K562 (cell line): ENCODE results near the gene FUBP3. TPM values are rescaled to one million over a fixed set of nuclear protein-coding genes. Genes with fewer than 3 reads are reported as not detected.

Experiments used
- CCNT2 ChIP-seq: IDR thresholded peaks from 2 replicates; pipeline ENCODE4 v1.6.1; 2011; ENCODE audit warnings: borderline replicate concordance, low read depth, mild to moderate bottlenecking, moderate library complexity, mixed read lengths, low read length; ENCODE audit not compliant: insufficient read length; ENCODE audit errors: extremely low read depth
- CREB1 ChIP-seq, 2 experiments: sonication (generic) in 1 of 2; formaldehyde crosslinking in 1 of 2; IDR thresholded peaks; 2 replicates each; pipeline versions ENCODE4 v1.6.1 to v1.8.0; 2012 to 2022; ENCODE audit warnings: inconsistent platforms in 1 of 2, mild to moderate bottlenecking in 1 of 2, missing genetic modification reagents in 1 of 2, moderate library complexity in 1 of 2
- DDX20 ChIP-seq: fragments of 450-650 bp; IDR thresholded peaks from 2 replicates; pipeline ENCODE4 v1.6.1; 2016; ENCODE audit warnings: missing genetic modification characterization, low read depth, mild to moderate bottlenecking, missing compliant biosample characterization, moderate library complexity
- ILF3 ChIP-seq: fragments of 450-650 bp; IDR thresholded peaks from 2 replicates; pipeline ENCODE4 v1.6.1; 2018; ENCODE audit warnings: antibody characterized with exemption, mild to moderate bottlenecking, moderate library complexity, borderline replicate concordance
- polyA plus RNA-seq, 8 experiments: library from polyadenylated mRNA; depleted of rRNA in 4 of 8; stranded (reverse) in 5 of 8; unstranded in 3 of 8; fragments of >200 nt; fragmentation: Nextera tagmentation in 2 of 8; fragmentation: Illumina TruSeq in 1 of 8; extraction: Ambion mirVana in 2 of 8; extraction: Trizol in 1 of 8; gene quantifications; 2 replicates each; pipeline versions ENCODE4 v1.2.1 to v1.2.3, GENCODE V29; 2011 to 2014; ENCODE audit warnings: inconsistent platforms in 1 of 8, missing spikeins in 1 of 8
- total RNA-seq, 7 experiments: library from RNA; depleted of rRNA in 6 of 7; stranded (reverse); fragments of >200 nt in 6 of 7; fragmentation: Illumina TruSeq in 2 of 7; extraction: Trizol in 2 of 7; gene quantifications; 2 replicates each; pipeline versions ENCODE4 v1.2.1 to v1.2.3, GENCODE V29; 2011 to 2021; ENCODE audit warnings: low replicate concordance in 1 of 7
- TF ChIP-seq, protein P1 (sequence below): fragments of 450-650 bp; IDR thresholded peaks from 2 replicates; pipeline ENCODE4 v1.6.1; 2016; ENCODE audit warnings: low read depth
- TF ChIP-seq, protein P2 (sequence below): fragments of 450-650 bp; formaldehyde crosslinking; IDR thresholded peaks from 2 replicates; pipeline ENCODE4 v1.4.0; 2020; ENCODE audit warnings: mild to moderate bottlenecking, moderate library complexity
- TF ChIP-seq, protein P3 (sequence below), 2 experiments: IDR thresholded peaks in 1 of 2; conservative IDR thresholded peaks in 1 of 2; 2 replicates each; pipeline ENCODE4 v1.6.1; 2016; ENCODE audit warnings: low read depth in 2 of 2, mild to moderate bottlenecking in 1 of 2, missing compliant biosample characterization in 1 of 2, missing genetic modification characterization in 1 of 2, moderate library complexity in 1 of 2
- TF ChIP-seq, protein P4 (sequence below): fragments of 450-650 bp; IDR thresholded peaks from 2 replicates; pipeline ENCODE4 v1.7.0; 2016; ENCODE audit warnings: borderline replicate concordance

FUBP3 gene
- total and polyA plus RNA-seq, 9 of the 15 experiments (the other 6 are each of a cell fraction or from before 2014, with no cell fraction given) = 3.0 to 64.0 (median 48.1) TPM

DNA sequence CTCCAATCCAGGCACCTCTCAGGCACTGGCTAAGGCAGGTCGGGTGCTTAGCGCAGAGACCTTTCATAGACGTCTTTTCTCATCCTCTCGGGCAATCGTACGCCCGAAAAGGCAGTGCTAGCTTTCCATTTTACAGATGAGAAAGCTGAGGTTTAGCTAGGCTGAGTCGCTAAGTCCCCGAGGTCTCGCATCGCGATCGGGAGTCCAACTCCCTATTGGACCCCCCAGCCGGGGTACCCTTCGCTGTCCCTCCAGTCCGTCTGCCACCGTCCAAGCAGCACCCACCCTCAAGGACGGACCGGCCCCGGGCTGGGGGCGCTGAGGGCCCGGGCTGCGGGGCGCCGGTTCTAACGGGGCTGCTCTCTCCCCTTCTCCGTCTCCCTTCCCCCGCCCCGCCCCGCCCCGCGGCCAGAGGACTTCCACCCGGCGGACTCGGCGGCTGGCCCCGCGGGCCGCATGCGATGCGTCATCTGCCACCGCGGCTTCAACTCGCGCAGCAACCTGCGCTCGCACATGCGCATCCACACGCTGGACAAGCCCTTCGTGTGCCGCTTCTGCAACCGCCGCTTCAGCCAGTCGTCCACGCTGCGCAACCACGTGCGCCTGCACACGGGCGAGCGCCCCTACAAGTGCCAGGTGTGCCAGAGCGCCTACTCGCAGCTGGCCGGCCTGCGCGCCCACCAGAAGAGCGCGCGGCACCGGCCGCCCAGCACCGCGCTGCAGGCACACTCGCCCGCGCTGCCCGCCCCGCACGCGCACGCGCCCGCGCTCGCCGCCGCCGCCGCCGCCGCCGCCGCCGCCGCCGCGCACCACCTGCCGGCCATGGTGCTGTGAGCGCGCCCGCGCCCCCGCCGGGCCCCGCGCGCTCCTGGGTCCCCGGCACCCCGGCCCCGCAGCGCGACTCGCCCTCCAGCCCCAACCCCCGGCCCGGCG lies 101.7 kb downstream of the FUBP3 start (continued):
- TF ChIP-seq, protein P1, sequence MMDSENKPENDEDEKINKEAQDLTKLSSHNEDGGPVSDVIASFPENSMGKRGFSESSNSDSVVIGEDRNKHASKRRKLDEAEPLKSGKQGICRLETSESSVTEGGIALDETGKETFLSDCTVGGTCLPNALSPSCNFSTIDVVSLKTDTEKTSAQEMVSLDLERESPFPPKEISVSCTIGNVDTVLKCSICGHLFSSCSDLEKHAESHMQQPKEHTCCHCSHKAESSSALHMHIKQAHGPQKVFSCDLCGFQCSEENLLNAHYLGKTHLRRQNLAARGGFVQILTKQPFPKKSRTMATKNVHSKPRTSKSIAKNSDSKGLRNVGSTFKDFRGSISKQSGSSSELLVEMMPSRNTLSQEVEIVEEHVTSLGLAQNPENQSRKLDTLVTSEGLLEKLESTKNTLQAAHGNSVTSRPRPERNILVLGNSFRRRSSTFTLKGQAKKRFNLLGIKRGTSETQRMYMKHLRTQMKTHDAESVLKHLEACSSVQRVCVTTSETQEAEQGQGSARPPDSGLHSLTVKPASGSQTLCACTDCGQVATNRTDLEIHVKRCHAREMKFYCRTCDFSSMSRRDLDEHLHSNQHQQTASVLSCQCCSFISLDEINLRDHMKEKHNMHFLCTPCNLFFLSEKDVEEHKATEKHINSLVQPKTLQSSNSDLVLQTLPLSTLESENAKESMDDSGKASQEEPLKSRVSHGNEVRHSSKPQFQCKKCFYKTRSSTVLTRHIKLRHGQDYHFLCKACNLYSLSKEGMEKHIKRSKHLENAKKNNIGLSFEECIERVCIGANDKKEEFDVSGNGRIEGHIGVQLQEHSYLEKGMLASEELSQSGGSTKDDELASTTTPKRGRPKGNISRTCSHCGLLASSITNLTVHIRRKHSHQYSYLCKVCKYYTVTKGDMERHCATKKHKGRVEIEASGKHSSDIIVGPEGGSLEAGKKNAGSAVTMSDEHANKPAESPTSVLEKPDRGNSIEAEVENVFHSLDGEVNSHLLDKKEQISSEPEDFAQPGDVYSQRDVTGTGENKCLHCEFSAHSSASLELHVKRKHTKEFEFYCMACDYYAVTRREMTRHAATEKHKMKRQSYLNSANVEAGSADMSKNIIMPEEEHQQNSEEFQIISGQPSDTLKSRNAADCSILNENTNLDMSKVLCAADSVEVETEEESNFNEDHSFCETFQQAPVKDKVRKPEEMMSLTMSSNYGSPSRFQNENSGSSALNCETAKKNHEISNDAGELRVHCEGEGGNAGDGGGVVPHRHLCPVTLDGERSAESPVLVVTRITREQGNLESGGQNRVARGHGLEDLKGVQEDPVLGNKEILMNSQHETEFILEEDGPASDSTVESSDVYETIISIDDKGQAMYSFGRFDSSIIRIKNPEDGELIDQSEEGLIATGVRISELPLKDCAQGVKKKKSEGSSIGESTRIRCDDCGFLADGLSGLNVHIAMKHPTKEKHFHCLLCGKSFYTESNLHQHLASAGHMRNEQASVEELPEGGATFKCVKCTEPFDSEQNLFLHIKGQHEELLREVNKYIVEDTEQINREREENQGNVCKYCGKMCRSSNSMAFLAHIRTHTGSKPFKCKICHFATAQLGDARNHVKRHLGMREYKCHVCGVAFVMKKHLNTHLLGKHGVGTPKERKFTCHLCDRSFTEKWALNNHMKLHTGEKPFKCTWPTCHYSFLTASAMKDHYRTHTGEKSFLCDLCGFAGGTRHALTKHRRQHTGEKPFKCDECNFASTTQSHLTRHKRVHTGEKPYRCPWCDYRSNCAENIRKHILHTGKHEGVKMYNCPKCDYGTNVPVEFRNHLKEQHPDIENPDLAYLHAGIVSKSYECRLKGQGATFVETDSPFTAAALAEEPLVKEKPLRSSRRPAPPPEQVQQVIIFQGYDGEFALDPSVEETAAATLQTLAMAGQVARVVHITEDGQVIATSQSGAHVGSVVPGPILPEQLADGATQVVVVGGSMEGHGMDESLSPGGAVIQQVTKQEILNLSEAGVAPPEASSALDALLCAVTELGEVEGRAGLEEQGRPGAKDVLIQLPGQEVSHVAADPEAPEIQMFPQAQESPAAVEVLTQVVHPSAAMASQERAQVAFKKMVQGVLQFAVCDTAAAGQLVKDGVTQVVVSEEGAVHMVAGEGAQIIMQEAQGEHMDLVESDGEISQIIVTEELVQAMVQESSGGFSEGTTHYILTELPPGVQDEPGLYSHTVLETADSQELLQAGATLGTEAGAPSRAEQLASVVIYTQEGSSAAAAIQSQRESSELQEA = no peak
- TF ChIP-seq, protein P2, sequence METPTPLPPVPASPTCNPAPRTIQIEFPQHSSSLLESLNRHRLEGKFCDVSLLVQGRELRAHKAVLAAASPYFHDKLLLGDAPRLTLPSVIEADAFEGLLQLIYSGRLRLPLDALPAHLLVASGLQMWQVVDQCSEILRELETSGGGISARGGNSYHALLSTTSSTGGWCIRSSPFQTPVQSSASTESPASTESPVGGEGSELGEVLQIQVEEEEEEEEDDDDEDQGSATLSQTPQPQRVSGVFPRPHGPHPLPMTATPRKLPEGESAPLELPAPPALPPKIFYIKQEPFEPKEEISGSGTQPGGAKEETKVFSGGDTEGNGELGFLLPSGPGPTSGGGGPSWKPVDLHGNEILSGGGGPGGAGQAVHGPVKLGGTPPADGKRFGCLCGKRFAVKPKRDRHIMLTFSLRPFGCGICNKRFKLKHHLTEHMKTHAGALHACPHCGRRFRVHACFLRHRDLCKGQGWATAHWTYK (CRISPR knock-in tag) = peak; percentile 77; the same call in 1 of the 2 replicates
- TF ChIP-seq ILF3 = no peak
- peak; percentile 67; the same call in 1 of the 2 replicates for TF ChIP-seq CREB1 (IDR thresholded peaks at IDR 0.05)
- TF ChIP-seq CREB1 (CRISPR knock-in tag; IDR thresholded peaks at IDR 0.05) = peak; percentile 81
- peak; percentile 28 for TF ChIP-seq CCNT2
- TF ChIP-seq, protein P3, sequence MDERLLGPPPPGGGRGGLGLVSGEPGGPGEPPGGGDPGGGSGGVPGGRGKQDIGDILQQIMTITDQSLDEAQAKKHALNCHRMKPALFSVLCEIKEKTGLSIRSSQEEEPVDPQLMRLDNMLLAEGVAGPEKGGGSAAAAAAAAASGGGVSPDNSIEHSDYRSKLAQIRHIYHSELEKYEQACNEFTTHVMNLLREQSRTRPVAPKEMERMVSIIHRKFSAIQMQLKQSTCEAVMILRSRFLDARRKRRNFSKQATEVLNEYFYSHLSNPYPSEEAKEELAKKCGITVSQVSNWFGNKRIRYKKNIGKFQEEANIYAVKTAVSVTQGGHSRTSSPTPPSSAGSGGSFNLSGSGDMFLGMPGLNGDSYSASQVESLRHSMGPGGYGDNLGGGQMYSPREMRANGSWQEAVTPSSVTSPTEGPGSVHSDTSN (CRISPR knock-in tag; IDR thresholded peaks at IDR 0.05; ENCODE audit: low read depth) = no peak
- TF ChIP-seq, protein P3 (tag; conservative IDR thresholded peaks at IDR 0.05; ENCODE audit: low read depth) = no peak
- TF ChIP-seq DDX20 = no peak
- TF ChIP-seq, protein P4, sequence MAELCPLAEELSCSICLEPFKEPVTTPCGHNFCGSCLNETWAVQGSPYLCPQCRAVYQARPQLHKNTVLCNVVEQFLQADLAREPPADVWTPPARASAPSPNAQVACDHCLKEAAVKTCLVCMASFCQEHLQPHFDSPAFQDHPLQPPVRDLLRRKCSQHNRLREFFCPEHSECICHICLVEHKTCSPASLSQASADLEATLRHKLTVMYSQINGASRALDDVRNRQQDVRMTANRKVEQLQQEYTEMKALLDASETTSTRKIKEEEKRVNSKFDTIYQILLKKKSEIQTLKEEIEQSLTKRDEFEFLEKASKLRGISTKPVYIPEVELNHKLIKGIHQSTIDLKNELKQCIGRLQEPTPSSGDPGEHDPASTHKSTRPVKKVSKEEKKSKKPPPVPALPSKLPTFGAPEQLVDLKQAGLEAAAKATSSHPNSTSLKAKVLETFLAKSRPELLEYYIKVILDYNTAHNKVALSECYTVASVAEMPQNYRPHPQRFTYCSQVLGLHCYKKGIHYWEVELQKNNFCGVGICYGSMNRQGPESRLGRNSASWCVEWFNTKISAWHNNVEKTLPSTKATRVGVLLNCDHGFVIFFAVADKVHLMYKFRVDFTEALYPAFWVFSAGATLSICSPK = no peak
